WTC11 (cell line): ENCODE results near the gene PTX4. TPM values are rescaled to one million over a fixed set of nuclear protein-coding genes. Genes with fewer than 3 reads are reported as not detected.

Experiments used
- ATAC-seq: fragments of 200-7000 bp; cut with Tn5 transposase; 2 replicates; pipeline ENCODE4 v1.10.0; 2021; ENCODE audit warnings: mild to moderate bottlenecking, moderate library complexity
- CTCF ChIA-PET: fragments of 300-600 bp; sonication (Branson Sonifier 250); formaldehyde crosslinking; loops from one replicate; lab custom pipeline; 2021; ENCODE audit warnings: antibody characterized with exemption; lab: Charles Lee
- POLR2A ChIA-PET: fragments of 350-600 bp; sonication (Branson Sonifier 250); formaldehyde crosslinking; loops from one replicate; lab custom pipeline; 2021; ENCODE audit warnings: antibody characterized with exemption; lab: Charles Lee
- DNase-seq: peaks from one replicate; pipeline ENCODE4 v3.0.0; 2021; ENCODE audit warnings: low spot score
- H3K27ac Mint-ChIP-seq: 2 replicates; pipeline ENCODE4 v1.8.0; 2021; ENCODE audit warnings: mixed read lengths
- H3K27me3 Mint-ChIP-seq: 2 replicates; pipeline ENCODE4 v1.8.0; 2021; ENCODE audit warnings: low read depth, mild to moderate bottlenecking, moderate library complexity, mixed read lengths
- H3K36me3 Mint-ChIP-seq: 2 replicates; pipeline ENCODE4 v1.8.0; 2021; ENCODE audit warnings: mixed read lengths
- H3K4me1 Mint-ChIP-seq: 2 replicates; pipeline ENCODE4 v1.8.0; 2022; ENCODE audit warnings: mixed read lengths
- H3K4me3 Mint-ChIP-seq: 2 replicates; pipeline ENCODE4 v1.8.0; 2021; ENCODE audit warnings: mild to moderate bottlenecking, moderate library complexity, mixed read lengths
- H3K9me3 Mint-ChIP-seq: 2 replicates; pipeline ENCODE4 v1.8.0; 2021; ENCODE audit warnings: mixed read lengths
- CREB1 ChIP-seq: sonication (generic); formaldehyde crosslinking; IDR thresholded peaks from 2 replicates; pipeline ENCODE4 v1.8.0; 2023; ENCODE audit warnings: mild to moderate bottlenecking, missing genetic modification reagents
- GABPB1 ChIP-seq: sonication (generic); formaldehyde crosslinking; IDR thresholded peaks from 2 replicates; pipeline ENCODE4 v1.8.1; 2023; ENCODE audit warnings: mild to moderate bottlenecking, missing genetic modification reagents
- IRF2 ChIP-seq: sonication (generic); formaldehyde crosslinking; IDR thresholded peaks from 2 replicates; pipeline ENCODE4 v1.8.0; 2022; ENCODE audit warnings: low read depth, missing genetic modification reagents, borderline replicate concordance
- MXD4 ChIP-seq: fragments of 250-450 bp; sonication (Bioruptor Pico); IDR thresholded peaks from 2 replicates; pipeline ENCODE4 v1.8.0; 2021; ENCODE audit warnings: mild to moderate bottlenecking, moderate library complexity, borderline replicate concordance
- RORB ChIP-seq: fragments of 250-450 bp; sonication (Bioruptor Pico); IDR thresholded peaks from 2 replicates; pipeline ENCODE4 v1.9.0; 2021; ENCODE audit warnings: mild to moderate bottlenecking
- SMAD4 ChIP-seq: sonication (generic); formaldehyde crosslinking; IDR thresholded peaks from 2 replicates; pipeline ENCODE4 v1.8.0; 2022; ENCODE audit warnings: mild to moderate bottlenecking, missing genetic modification reagents
- ZBTB21 ChIP-seq: sonication (generic); formaldehyde crosslinking; IDR thresholded peaks from 2 replicates; pipeline ENCODE4 v1.8.1; 2023; ENCODE audit warnings: mild to moderate bottlenecking, missing genetic modification reagents, borderline replicate concordance
- total RNA-seq: library from RNA; stranded (reverse); gene quantifications from 3 replicates; pipeline ENCODE4 v1.2.3, GENCODE V29; 2021
- TF ChIP-seq, protein P1 (sequence below): sonication (generic); formaldehyde crosslinking; IDR thresholded peaks from 2 replicates; pipeline ENCODE4 v1.8.1; 2023; ENCODE audit warnings: mild to moderate bottlenecking, moderate library complexity, missing genetic modification reagents
- TF ChIP-seq, protein P2 (sequence below): sonication (generic); formaldehyde crosslinking; IDR thresholded peaks from 2 replicates; pipeline ENCODE4 v1.8.1; 2022; ENCODE audit warnings: mild to moderate bottlenecking, missing genetic modification reagents, moderate library complexity, borderline replicate concordance
- TF ChIP-seq, protein P3 (sequence below): sonication (generic); formaldehyde crosslinking; IDR thresholded peaks from 2 replicates; pipeline ENCODE4 v1.8.1; 2023; ENCODE audit warnings: mild to moderate bottlenecking, missing genetic modification reagents, moderate library complexity
- TF ChIP-seq, protein P4 (sequence below): sonication (generic); formaldehyde crosslinking; conservative IDR thresholded peaks from 2 replicates; pipeline ENCODE4 v1.8.1; 2022; ENCODE audit warnings: mild to moderate bottlenecking, missing genetic modification reagents
- TF ChIP-seq, protein P5 (sequence below): fragments of 250-450 bp; sonication (Bioruptor Pico); conservative IDR thresholded peaks from 2 replicates; pipeline ENCODE4 v1.9.0; 2021; ENCODE audit warnings: mild to moderate bottlenecking
- TF ChIP-seq, protein P6 (sequence below): sonication (generic); formaldehyde crosslinking; IDR thresholded peaks from 2 replicates; pipeline ENCODE4 v1.8.0; 2023; ENCODE audit warnings: missing genetic modification reagents
- TF ChIP-seq, protein P7 (sequence below): sonication (generic); formaldehyde crosslinking; IDR thresholded peaks from 2 replicates; pipeline ENCODE4 v1.8.0; 2022; ENCODE audit warnings: mild to moderate bottlenecking, missing genetic modification reagents
- TF ChIP-seq, protein P8 (sequence below): sonication (generic); formaldehyde crosslinking; IDR thresholded peaks from 2 replicates; pipeline ENCODE4 v1.8.1; 2022; ENCODE audit warnings: low read depth, missing genetic modification reagents, borderline replicate concordance
- TF ChIP-seq, protein P9 (sequence below): sonication (generic); formaldehyde crosslinking; IDR thresholded peaks from 2 replicates; pipeline ENCODE4 v1.8.0; 2022; ENCODE audit warnings: mild to moderate bottlenecking, missing genetic modification reagents

Gene PTX4
- total RNA-seq, 1 experiment from 2014 or later = 0.26 TPM

DNA sequence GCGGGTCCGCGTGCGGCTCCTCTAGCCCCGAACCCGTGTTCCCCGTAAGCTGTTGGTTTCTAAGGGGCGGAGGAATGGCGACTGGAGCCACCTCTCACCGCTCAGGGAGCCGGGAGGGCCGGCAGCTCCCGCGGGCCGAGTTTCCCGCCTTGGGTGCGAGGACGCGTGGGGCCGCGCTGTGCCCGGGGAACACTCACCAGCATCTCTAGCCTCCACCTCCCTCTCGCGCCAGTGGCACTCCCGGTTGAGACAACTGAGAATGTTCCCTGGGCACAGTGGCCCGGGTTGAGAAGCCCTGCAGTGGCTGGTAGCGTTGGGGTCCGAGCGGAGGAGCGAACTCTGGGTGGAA is 5.0 kb upstream of the PTX4 start:
- H3K9me3 Mint-ChIP-seq = no peaks in the 10 kb centered on the region
- peak overlapping the region; percentile 92 for H3K4me3 Mint-ChIP-seq
- ATAC-seq (no peak; the same call in 1 of the 2 replicates), DNase-seq (peak; percentile 39)
- ChIA-PET CTCF (interaction anchor here (0.9 to 1.5 kb wide), 6 partner anchors 17 to 271 kb away, joined by 3 to 6 read pairs (median 3); partner anchors contain the start of gene MAPK8IP3), POLR2A (interaction anchor here (0.7 to 1.0 kb wide), 2 partner anchors 18 to 131 kb away, joined by 3 to 4 read pairs; no protein-coding TSS in a partner anchor)
- H3K36me3 Mint-ChIP-seq = peaks cover 6% of the 10 kb centered on the region
- TF ChIP-seq, protein P1, sequence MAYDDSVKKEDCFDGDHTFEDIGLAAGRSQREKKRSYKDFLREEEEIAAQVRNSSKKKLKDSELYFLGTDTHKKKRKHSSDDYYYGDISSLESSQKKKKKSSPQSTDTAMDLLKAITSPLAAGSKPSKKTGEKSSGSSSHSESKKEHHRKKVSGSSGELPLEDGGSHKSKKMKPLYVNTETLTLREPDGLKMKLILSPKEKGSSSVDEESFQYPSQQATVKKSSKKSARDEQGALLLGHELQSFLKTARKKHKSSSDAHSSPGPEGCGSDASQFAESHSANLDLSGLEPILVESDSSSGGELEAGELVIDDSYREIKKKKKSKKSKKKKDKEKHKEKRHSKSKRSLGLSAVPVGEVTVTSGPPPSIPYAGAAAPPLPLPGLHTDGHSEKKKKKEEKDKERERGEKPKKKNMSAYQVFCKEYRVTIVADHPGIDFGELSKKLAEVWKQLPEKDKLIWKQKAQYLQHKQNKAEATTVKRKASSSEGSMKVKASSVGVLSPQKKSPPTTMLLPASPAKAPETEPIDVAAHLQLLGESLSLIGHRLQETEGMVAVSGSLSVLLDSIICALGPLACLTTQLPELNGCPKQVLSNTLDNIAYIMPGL (CRISPR knock-in tag) = peak; percentile 26; the same call in 1 of the 2 replicates
- TF ChIP-seq, protein P2, sequence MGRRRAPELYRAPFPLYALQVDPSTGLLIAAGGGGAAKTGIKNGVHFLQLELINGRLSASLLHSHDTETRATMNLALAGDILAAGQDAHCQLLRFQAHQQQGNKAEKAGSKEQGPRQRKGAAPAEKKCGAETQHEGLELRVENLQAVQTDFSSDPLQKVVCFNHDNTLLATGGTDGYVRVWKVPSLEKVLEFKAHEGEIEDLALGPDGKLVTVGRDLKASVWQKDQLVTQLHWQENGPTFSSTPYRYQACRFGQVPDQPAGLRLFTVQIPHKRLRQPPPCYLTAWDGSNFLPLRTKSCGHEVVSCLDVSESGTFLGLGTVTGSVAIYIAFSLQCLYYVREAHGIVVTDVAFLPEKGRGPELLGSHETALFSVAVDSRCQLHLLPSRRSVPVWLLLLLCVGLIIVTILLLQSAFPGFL = no peak
- no peaks in the 10 kb centered on the region for H3K27me3 Mint-ChIP-seq
- H3K27ac Mint-ChIP-seq = no peak overlapping the region
- peaks cover 10% of the 10 kb centered on the region; the same call in 1 of the 2 replicates for H3K4me1 Mint-ChIP-seq

DNA sequence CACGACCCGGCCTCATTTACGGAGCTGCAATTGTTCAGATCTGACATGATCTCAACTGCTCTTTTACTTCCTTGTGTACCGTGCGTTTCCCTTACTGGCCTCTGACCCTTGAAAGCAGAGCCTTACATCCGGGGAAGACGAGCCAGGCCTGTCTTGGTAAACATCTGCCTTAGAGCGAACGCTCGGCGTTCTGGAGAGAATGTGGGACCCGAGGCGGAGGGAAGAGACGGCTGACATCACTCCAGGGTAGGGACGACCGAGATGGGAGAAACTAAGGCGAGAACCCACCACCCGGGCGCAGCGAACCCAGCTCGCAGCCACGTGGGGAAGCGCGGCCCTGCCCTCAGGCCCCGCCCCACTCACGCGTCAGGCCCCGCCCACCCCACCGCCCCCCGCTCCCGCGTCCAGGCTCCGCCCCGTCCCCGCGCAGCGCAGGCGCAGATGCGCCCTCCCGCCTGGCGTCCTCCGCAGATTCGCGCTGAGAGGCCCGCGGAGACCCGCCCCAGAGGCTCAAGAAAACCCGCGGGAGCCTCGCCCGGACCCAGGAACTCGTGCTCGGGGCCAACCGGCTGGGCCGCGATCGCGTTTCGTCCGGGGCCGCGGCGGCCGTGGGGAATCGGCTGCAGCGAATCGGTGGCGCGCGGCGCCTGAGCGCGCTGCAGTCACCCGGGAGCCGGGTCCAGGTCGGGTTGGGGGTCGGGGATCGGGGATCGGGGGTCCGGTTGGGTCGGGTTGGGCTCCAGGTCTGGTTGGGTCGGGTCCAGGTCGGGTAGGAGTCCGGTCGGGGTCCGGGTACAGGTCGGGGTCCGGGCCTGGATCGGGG is 4.4 kb upstream of the PTX4 start, which contains the start of gene TELO2:
TELO2 (plus strand) TSS at position 438 of the 823 bp plus-strand sequence. CDS start 922 bp downstream, outside the sequence.
- DNase-seq (peak; percentile 77), ATAC-seq (peak; percentile 81)
- ChIA-PET POLR2A (interaction anchor here (1.0 to 1.5 kb wide), 2 partner anchors 19 to 115 kb away, joined by 3 to 4 read pairs; no protein-coding TSS in a partner anchor), CTCF (interaction anchor here (0.7 to 1.5 kb wide), 7 partner anchors 21 to 333 kb away, joined by 3 to 5 read pairs (median 3); partner anchors contain the start of gene MAPK8IP3)
- no peaks in the 10 kb centered on the region for H3K27me3 Mint-ChIP-seq
- peak within 1 kb of the TSS; percentile 98 for H3K27ac Mint-ChIP-seq
- H3K4me3 Mint-ChIP-seq = peak within 1 kb of the TSS; percentile 92
- no peaks in the 10 kb centered on the region; the same call in 1 of the 2 replicates for H3K36me3 Mint-ChIP-seq
- peaks cover 10% of the 10 kb centered on the region; the same call in 1 of the 2 replicates for H3K4me1 Mint-ChIP-seq
- no peaks in the 10 kb centered on the region for H3K9me3 Mint-ChIP-seq
- TF ChIP-seq, protein P3, sequence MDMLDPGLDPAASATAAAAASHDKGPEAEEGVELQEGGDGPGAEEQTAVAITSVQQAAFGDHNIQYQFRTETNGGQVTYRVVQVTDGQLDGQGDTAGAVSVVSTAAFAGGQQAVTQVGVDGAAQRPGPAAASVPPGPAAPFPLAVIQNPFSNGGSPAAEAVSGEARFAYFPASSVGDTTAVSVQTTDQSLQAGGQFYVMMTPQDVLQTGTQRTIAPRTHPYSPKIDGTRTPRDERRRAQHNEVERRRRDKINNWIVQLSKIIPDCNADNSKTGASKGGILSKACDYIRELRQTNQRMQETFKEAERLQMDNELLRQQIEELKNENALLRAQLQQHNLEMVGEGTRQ = peak; percentile 56
- TF ChIP-seq, protein P4, sequence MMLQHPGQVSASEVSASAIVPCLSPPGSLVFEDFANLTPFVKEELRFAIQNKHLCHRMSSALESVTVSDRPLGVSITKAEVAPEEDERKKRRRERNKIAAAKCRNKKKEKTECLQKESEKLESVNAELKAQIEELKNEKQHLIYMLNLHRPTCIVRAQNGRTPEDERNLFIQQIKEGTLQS (CRISPR knock-in tag) = no peak
- TF ChIP-seq, protein P5, sequence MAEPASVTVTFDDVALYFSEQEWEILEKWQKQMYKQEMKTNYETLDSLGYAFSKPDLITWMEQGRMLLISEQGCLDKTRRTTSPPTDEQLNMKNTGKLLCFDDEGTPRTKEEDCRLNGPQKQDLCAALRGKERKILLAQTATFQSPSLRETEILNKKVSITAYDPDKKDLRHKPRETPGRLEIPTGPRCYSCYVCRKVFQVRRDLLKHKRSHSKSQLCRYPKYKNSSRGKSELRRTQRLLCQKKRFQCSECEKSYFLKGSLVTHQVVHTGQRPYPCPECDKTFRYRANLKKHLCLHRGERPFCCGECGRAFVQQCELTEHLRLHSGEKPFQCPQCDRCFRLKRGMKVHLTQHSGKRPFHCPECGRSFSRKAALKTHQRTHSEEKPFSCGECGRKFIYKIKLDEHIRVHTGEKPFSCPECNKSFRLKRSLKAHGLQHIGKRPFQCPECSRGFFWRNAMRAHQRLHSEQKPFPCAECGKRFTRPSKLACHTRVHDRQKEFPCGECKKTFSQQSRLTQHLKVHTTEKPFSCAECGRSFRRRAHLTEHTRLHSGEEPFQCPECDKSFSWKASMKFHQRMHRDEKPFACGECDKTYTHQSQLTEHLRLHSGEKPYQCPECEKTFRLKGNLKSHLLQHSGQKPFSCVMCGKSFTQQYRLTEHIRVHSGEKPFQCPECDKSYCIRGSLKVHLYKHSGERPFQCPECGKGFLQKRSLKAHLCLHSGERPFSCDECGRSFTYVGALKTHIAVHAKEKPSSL (CRISPR knock-in tag) = no peak
- no peak for TF ChIP-seq GABPB1 (CRISPR knock-in tag)
- TF ChIP-seq IRF2 = no peak
- TF ChIP-seq, protein P6, sequence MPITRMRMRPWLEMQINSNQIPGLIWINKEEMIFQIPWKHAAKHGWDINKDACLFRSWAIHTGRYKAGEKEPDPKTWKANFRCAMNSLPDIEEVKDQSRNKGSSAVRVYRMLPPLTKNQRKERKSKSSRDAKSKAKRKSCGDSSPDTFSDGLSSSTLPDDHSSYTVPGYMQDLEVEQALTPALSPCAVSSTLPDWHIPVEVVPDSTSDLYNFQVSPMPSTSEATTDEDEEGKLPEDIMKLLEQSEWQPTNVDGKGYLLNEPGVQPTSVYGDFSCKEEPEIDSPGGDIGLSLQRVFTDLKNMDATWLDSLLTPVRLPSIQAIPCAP (CRISPR knock-in tag) = no peak; the same call in 1 of the 2 replicates
- TF ChIP-seq MXD4 (CRISPR knock-in tag) = no peak
- no peak for TF ChIP-seq SMAD4 (CRISPR knock-in tag)
- no peak for TF ChIP-seq RORB (CRISPR knock-in tag)
- no peak for TF ChIP-seq ZBTB21 (CRISPR knock-in tag)
- TF ChIP-seq, protein P7, sequence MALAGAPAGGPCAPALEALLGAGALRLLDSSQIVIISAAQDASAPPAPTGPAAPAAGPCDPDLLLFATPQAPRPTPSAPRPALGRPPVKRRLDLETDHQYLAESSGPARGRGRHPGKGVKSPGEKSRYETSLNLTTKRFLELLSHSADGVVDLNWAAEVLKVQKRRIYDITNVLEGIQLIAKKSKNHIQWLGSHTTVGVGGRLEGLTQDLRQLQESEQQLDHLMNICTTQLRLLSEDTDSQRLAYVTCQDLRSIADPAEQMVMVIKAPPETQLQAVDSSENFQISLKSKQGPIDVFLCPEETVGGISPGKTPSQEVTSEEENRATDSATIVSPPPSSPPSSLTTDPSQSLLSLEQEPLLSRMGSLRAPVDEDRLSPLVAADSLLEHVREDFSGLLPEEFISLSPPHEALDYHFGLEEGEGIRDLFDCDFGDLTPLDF = no peak
- TF ChIP-seq, protein P8, sequence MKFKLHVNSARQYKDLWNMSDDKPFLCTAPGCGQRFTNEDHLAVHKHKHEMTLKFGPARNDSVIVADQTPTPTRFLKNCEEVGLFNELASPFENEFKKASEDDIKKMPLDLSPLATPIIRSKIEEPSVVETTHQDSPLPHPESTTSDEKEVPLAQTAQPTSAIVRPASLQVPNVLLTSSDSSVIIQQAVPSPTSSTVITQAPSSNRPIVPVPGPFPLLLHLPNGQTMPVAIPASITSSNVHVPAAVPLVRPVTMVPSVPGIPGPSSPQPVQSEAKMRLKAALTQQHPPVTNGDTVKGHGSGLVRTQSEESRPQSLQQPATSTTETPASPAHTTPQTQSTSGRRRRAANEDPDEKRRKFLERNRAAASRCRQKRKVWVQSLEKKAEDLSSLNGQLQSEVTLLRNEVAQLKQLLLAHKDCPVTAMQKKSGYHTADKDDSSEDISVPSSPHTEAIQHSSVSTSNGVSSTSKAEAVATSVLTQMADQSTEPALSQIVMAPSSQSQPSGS (CRISPR knock-in tag) = no peak
- TF ChIP-seq, protein P9, sequence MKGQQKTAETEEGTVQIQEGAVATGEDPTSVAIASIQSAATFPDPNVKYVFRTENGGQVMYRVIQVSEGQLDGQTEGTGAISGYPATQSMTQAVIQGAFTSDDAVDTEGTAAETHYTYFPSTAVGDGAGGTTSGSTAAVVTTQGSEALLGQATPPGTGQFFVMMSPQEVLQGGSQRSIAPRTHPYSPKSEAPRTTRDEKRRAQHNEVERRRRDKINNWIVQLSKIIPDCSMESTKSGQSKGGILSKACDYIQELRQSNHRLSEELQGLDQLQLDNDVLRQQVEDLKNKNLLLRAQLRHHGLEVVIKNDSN (CRISPR knock-in tag) = peak; percentile 61
- no peak for TF ChIP-seq CREB1
